K562 (cell line): ENCODE results near the gene RRAD.

ENCODE experiments used
- CEBPZ ChIP-seq: fragments of 150-350 bp; IDR thresholded peaks from 2 replicates; pipeline ENCODE4 v1.6.1; 2014; ENCODE audit warnings: low read depth, mild to moderate bottlenecking, low read length, borderline replicate concordance
- CTCF ChIP-seq, 3 experiments: IDR thresholded peaks in 2 of 3; conservative IDR thresholded peaks in 1 of 3; 2 replicates each; pipeline ENCODE4 v1.5.1; 2011 to 2012; ENCODE audit warnings: low read length in 3 of 3, mild to moderate bottlenecking in 3 of 3, control low read depth in 2 of 3, improper control_type of control experiment in 1 of 3, inconsistent platforms in 1 of 3, low read depth in 1 of 3, mixed read lengths in 1 of 3, moderate library complexity in 1 of 3; ENCODE audit not compliant: insufficient read depth in 2 of 3
- GABPA ChIP-seq: fragments of 200-800 bp; sonication (Bioruptor generic); conservative IDR thresholded peaks from 2 replicates; pipeline ENCODE4 v1.6.1; 2016; ENCODE audit warnings: low read depth, missing genetic modification characterization, missing compliant biosample characterization
- LARP7 ChIP-seq: fragments of 450-650 bp; IDR thresholded peaks from 2 replicates; pipeline ENCODE4 v1.6.1; 2016
- PATZ1 ChIP-seq: fragments of 250-450 bp; sonication (Bioruptor Pico); IDR thresholded peaks from 2 replicates; pipeline ENCODE4 v1.5.0; 2020; ENCODE audit warnings: mild to moderate bottlenecking, borderline replicate concordance
- RFX5 ChIP-seq: IDR thresholded peaks from 2 replicates; pipeline ENCODE4 v1.6.1; 2011; ENCODE audit warnings: low read depth, mild to moderate bottlenecking, improper control_type of control experiment, low read length
- SRF ChIP-seq, 2 experiments: fragments of 250-450, 450-650 bp in 1 of 2; sonication (Bioruptor Pico) in 1 of 2; sonication (generic) in 1 of 2; formaldehyde crosslinking; IDR thresholded peaks; 2 replicates each; pipeline versions ENCODE4 v1.5.0 to v1.5.1; 2020 to 2022; ENCODE audit warnings: mild to moderate bottlenecking in 1 of 2, missing genetic modification reagents in 1 of 2
- TAF15 ChIP-seq: fragments of 200-400 bp; formaldehyde crosslinking; IDR thresholded peaks from 2 replicates; pipeline ENCODE4 v1.6.1; 2017; ENCODE audit warnings: mild to moderate bottlenecking, low read depth, low read length, moderate library complexity
- TSC22D4 ChIP-seq: fragments of 450-650 bp; IDR thresholded peaks from 2 replicates; pipeline ENCODE4 v1.6.1; 2016; ENCODE audit warnings: missing genetic modification characterization, missing biosample characterization, control low read depth
- YY1 ChIP-seq, 3 experiments: IDR thresholded peaks; 2 replicates each; pipeline ENCODE4 v1.6.1; 2011; ENCODE audit warnings: low read length in 2 of 3, mild to moderate bottlenecking in 2 of 3, moderate library complexity in 2 of 3, borderline replicate concordance in 1 of 3, control low read depth in 1 of 3, low read depth in 1 of 3; ENCODE audit not compliant: insufficient read depth in 3 of 3, insufficient replicate concordance in 2 of 3, control insufficient read depth in 1 of 3, insufficient read length in 1 of 3; ENCODE audit errors: extremely low read depth in 1 of 3
- ZKSCAN1 ChIP-seq: fragments of 150-350 bp; IDR thresholded peaks from 2 replicates; pipeline ENCODE4 v1.6.1; 2016; ENCODE audit warnings: low read depth, low read length

GRCh38 chr16:66891360-66891759, 34.0 kb downstream of the RRAD start:
- TF ChIP-seq CTCF (IDR thresholded peaks at IDR 0.05 in 2 of 3, conservative IDR thresholded peaks at IDR 0.05 in 1 of 3; ENCODE audit: insufficient read depth in 2 of 3, low read depth in 1 of 3, low read length in 3 of 3) (no peak), RFX5 (no peak), CEBPZ (no peak), YY1 (IDR thresholded peaks at IDR 0.05; ENCODE audit: borderline replicate concordance in 1 of 3, control insufficient read depth in 1 of 3, extremely low read depth in 1 of 3, insufficient read depth in 3 of 3, insufficient read length in 1 of 3, insufficient replicate concordance in 2 of 3, low read depth in 1 of 3, low read length in 2 of 3) (no peak), ZKSCAN1 (no peak), LARP7 (no peak), TAF15 (no peak), TSC22D4 (tag) (no peak), PATZ1 (CRISPR knock-in tag) (no peak), SRF (CRISPR knock-in tag; IDR thresholded peaks at IDR 0.05) (no peak), GABPA (tag) (no peak)
